MCF 10A (cell line): ENCODE measurements around the gene ADAMTS2. TPM values are rescaled to one million over a fixed set of nuclear protein-coding genes. Genes with fewer than 3 reads are reported as not detected.

Experiments used
- Bru-seq: library from RNA; stranded (reverse); fragments of 400-500 nt; gene quantifications from one replicate; lab custom pipeline; 2021; lab: Mats Ljungman, UMichigan
- BruChase-seq, 2 experiments: library from RNA; stranded (reverse); fragments of 400-500 nt; gene quantifications; one replicate each; lab custom pipeline; 2021; lab: Mats Ljungman, UMichigan
- BruUV-seq: library from RNA; stranded (reverse); fragments of 400-500 nt; replicated peaks from 2 replicates; lab custom pipeline; 2021; lab: Mats Ljungman, UMichigan
- CTCF ChIA-PET: fragments of 300-600 bp; sonication (Branson Sonifier 250); formaldehyde crosslinking; extraction: SDS; loops from one replicate; lab custom pipeline; 2021; ENCODE audit warnings: antibody characterized with exemption, inconsistent platforms; lab: Yijun Ruan, JAX
- POLR2A ChIA-PET: fragments of 300-600, 350-650 bp; sonication (Branson Sonifier 250); formaldehyde crosslinking; extraction: SDS; loops from one replicate; lab custom pipeline; 2020; ENCODE audit warnings: antibody characterized with exemption, inconsistent platforms; lab: Yijun Ruan, JAX
- DNase-seq: peaks from one replicate; pipeline ENCODE4 v3.0.0-alpha.2; 2018; ENCODE audit not compliant: unreplicated experiment
- H3K27ac Mint-ChIP-seq: one replicate; pipeline ENCODE4 v1.8.0; 2022; ENCODE audit warnings: mild to moderate bottlenecking, low read depth, mixed read lengths; ENCODE audit not compliant: unreplicated experiment
- H3K27me3 Mint-ChIP-seq: one replicate; pipeline ENCODE4 v1.8.0; 2022; ENCODE audit warnings: mixed read lengths; ENCODE audit not compliant: insufficient read depth, unreplicated experiment
- H3K36me3 Mint-ChIP-seq: one replicate; pipeline ENCODE4 v1.8.0; 2022; ENCODE audit warnings: mild to moderate bottlenecking, moderate library complexity, mixed read lengths; ENCODE audit not compliant: insufficient read depth, unreplicated experiment
- H3K4me1 Mint-ChIP-seq: one replicate; pipeline ENCODE4 v1.8.0; 2022; ENCODE audit warnings: mixed read lengths; ENCODE audit not compliant: insufficient read depth, unreplicated experiment
- H3K4me3 Mint-ChIP-seq: one replicate; pipeline ENCODE4 v1.8.0; 2022; ENCODE audit warnings: mild to moderate bottlenecking, moderate library complexity, mixed read lengths; ENCODE audit not compliant: unreplicated experiment
- H3K9me3 Mint-ChIP-seq: one replicate; pipeline ENCODE4 v1.8.0; 2022; ENCODE audit warnings: mixed read lengths; ENCODE audit not compliant: unreplicated experiment
- intact Hi-C: fragments of 100-400 bp; cut with micrococcal nuclease; formaldehyde crosslinking; loops from 2 replicates; pipeline ENCODE4 v1.14.1; 2022
- long read RNA-seq: library from polyadenylated mRNA; stranded (forward); transcript quantifications from one replicate; pipeline ENCODE4 v2.0.0, GENCODE V29; 2022
- total RNA-seq: library from RNA; stranded (reverse); gene quantifications from 2 replicates; pipeline ENCODE4 v1.2.3, GENCODE V29; 2022
- TF ChIP-seq, protein P1 (sequence below): fragments of 200-600 bp; IDR thresholded peaks from one replicate; pipeline ENCODE4 v1.8.0; 2022; ENCODE audit warnings: antibody characterized with exemption, mild to moderate bottlenecking; ENCODE audit not compliant: unreplicated experiment

ADAMTS2 gene
- 0.17 TPM in 1 of 2 replicates, not detected in the other for total RNA-seq
- Bru-seq, nascent RNA: percentile 12 among the genes with signal in this experiment
- BruChase-seq, experiment 1, labeled RNA remaining after a 6-hour chase: percentile 15 among the genes with signal in this experiment
- percentile 14 among the genes with signal in this experiment for BruChase-seq, experiment 2, labeled RNA remaining after a 2-hour chase
- long read RNA-seq: 0 reads

DNA sequence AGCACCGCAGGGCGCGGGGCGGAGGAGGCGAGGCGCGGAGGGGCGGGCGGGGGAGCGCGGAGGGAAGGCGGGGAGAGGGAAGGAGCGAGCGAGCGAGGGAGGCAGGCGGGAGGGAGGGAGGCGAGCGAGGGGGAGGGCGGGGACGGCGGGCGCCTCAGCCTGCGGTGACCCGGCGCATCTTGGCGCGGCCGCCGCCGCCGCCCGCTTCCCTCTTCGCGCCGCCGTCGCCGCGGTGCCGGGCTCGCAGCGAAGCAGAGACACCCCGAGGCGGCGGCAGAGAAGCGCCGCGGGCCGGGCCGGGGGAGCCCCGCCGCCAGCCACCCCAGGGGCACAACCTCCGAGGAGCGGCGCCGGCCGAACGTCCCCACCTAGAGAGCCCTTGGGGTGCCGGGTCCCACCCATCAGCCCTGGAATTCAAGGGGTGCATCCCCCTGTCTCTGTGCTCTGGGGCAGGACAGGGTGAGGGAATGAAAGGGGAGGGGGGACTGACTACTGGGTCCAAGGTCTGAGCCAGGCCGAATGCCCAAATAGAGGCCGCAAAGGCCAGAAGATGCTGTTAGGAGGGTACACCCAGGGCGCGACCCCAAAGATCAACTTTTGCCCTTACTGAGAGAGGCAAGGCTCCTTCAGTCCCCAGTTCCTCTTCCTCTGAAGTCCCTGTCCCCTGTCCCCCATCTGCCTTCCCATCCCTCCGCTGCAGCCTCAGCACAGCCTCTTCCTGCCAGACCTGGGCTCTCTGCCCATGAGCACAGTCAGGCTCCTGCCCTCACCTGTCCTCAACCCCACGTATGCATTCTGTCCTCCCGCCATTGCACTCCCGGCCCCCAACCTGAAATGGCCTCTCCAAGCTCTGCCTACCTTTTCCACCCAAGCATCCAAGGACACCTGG is at the start of gene ADAMTS2:
Gene ADAMTS2 (minus strand): TSS at position 29 of the 889 bp plus-strand sequence. CDS start 133 bp downstream, outside the sequence.
- ChIA-PET POLR2A (no interaction called here), CTCF (no interaction called here)
- no peak for DNase-seq
- intact Hi-C loops: no loop called here
- TF ChIP-seq, protein P1, sequence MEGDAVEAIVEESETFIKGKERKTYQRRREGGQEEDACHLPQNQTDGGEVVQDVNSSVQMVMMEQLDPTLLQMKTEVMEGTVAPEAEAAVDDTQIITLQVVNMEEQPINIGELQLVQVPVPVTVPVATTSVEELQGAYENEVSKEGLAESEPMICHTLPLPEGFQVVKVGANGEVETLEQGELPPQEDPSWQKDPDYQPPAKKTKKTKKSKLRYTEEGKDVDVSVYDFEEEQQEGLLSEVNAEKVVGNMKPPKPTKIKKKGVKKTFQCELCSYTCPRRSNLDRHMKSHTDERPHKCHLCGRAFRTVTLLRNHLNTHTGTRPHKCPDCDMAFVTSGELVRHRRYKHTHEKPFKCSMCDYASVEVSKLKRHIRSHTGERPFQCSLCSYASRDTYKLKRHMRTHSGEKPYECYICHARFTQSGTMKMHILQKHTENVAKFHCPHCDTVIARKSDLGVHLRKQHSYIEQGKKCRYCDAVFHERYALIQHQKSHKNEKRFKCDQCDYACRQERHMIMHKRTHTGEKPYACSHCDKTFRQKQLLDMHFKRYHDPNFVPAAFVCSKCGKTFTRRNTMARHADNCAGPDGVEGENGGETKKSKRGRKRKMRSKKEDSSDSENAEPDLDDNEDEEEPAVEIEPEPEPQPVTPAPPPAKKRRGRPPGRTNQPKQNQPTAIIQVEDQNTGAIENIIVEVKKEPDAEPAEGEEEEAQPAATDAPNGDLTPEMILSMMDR: no peak
- Mint-ChIP-seq H3K27me3 (no peaks in the 10 kb centered on the region), H3K4me1 (no peaks in the 10 kb centered on the region), H3K36me3 (no peaks in the 10 kb centered on the region), H3K9me3 (no peaks in the 10 kb centered on the region), H3K4me3 (no peak within 1 kb of the TSS), H3K27ac (no peak within 1 kb of the TSS)
- BruUV-seq: no TSS peak

DNA sequence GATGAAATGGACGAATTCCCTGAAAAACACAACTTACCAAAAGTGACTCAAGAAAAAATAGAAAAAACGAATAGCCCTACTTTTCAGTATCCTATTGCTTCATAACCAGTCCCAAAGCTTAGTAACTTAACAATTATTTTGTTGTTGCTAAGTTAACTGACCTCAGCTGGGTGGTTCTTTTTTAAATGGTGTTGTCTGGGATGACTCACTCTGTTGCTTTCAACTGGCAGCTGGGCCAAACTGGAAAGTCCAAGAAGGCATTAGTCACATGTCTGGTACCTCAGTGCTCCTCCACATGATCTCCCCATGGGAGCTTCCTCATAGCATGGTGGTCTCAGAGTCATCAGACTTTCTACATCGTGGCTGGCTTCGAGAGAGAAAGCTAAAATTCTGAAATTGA is 47.8 kb upstream of the ADAMTS2 start:
- Mint-ChIP-seq H3K4me1 (peaks cover 14% of the 10 kb centered on the region), H3K27me3 (no peaks in the 10 kb centered on the region), H3K27ac (peak overlapping the region; percentile 95), H3K9me3 (peaks cover 42% of the 10 kb centered on the region), H3K4me3 (peak overlapping the region; percentile 39), H3K36me3 (peaks cover 5% of the 10 kb centered on the region)
- CTCF ChIA-PET: interaction anchor here (0.5 to 2.7 kb wide), 3 partner anchors 33 to 41 kb away, joined by 3 to 13 read pairs (median 4); no protein-coding TSS in a partner anchor
- peak; percentile 88 for DNase-seq
- no TSS peak for BruUV-seq
- intact Hi-C loops: loop anchor here (1.0 to 2.0 kb wide), 3 partner anchors 37 to 166 kb away; partner anchors contain the start of gene RUFY1
- TF ChIP-seq, protein P1: no peak
- POLR2A ChIA-PET: interaction anchor here (0.5 to 1.6 kb wide), 8 partner anchors 8 to 765 kb away, joined by 3 to 4 read pairs (median 3); no protein-coding TSS in a partner anchor

DNA sequence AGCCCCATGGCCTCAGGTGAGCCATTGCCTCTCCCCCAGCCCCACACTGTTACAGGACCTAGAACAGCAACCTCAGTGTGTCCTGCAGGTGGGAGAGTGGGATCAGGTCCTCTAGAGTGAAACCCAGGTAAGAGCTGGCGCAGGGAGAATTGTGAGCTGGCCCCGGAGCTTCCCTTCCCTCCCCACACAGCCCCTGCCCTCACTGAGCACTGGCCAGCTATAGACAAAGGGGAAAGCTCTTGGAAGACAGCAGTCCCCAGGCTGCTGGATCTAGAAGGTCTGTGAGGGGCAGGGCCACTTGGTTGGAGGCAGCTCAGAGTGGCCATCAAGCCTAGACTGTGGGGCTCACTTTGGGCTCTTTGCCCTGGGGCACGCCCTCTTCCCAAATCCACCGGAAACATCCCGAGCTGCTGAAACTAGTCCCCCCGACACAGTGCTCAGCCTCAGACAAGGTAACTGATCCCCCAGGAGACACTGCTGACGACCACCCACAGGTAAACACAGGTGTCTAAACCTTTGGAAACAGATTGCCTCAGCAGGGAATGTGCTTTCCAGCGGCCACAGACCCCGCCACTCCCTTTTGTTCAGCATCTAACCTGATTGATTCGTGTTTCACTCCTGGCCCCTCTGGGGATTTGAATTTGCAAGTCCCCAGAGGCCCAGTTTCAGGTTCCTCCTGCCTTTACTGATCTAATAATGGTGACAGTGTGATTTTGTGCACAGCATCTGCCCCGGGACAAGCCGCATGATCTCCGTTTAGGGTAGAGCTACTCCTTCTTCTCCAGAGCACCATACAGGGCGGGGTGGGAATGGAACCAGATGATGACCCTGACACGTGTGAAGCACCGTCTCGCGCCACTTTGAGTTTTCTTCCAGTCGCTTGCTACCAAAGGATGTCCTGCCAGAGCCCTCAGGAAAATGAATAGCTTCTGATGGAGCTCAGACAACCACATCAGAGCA is 42.2 kb upstream of the ADAMTS2 start:
- TF ChIP-seq, protein P1: no peak
- BruUV-seq: no TSS peak
- ChIA-PET POLR2A (interaction anchor here (0.6 to 0.9 kb wide), 4 partner anchors 8 to 612 kb away, joined by 3 to 4 read pairs (median 4); no protein-coding TSS in a partner anchor), CTCF (interaction anchor here (0.7 to 1.1 kb wide), 3 partner anchors 26 to 220 kb away, joined by 3 to 5 read pairs (median 3); no protein-coding TSS in a partner anchor)
- no peak overlapping the region for H3K4me3 Mint-ChIP-seq
- peak overlapping the region; percentile 87 for H3K27ac Mint-ChIP-seq
- no peaks in the 10 kb centered on the region for H3K27me3 Mint-ChIP-seq
- intact Hi-C loops: no loop called here
- H3K36me3 Mint-ChIP-seq: no peaks in the 10 kb centered on the region
- peaks cover 23% of the 10 kb centered on the region for H3K4me1 Mint-ChIP-seq
- DNase-seq: no peak
- H3K9me3 Mint-ChIP-seq: peaks cover 16% of the 10 kb centered on the region
